Measurements from ENCODE around the gene TRPC4AP.

- TF ChIP-seq CTCF (IDR thresholded peaks at IDR 0.05) = no peak
- no peak for TF ChIP-seq POLR2A (IDR thresholded peaks at IDR 0.05)
Measured at GRCh38 chr20:35039146-35039545, 53.5 kb downstream of the TRPC4AP start.

All from prostate gland (tissue), 2 donors.